Measurements from ENCODE around the gene PCMT1. TPM values are rescaled to one million over a fixed set of nuclear protein-coding genes. Genes with fewer than 3 reads are reported as not detected.
A peak's percentile ranks its signal among the peaks of the same experiment; 100 is the strongest.

PCMT1 gene
- total and polyA plus RNA-seq, 2 of the 13 experiments (the other 11 are each of a cell fraction or from before 2014, with no cell fraction given) = 112 to 169 TPM

DNA sequence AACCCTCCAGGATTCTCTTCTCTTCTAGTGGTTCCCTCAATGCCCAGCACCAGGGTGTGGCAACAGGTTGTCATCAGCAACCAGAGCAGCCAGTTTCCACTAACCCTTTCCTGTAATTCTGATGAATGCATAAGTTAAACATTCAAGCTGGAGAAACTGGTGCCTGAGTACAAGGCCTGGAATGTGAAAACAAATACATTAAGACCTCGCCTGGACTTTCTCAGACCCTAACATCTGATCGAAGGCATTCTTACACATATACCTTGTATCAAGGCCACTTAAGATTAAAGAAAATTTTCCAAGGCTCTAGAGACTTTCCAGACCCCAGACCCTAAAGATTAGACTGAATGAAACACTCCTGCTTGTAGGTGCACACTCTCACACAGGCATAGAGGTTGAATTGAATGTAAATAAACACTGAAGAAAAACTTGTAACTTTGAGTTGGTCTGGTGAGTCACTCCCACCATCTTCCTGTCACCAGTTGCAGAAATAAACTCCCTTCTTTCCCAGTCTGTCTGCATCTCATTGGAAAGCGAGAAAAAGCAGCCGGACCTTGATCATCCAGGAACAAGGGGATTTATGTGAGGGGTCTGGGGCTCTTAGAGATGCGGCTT, 105.6 kb downstream of the PCMT1 start (continued):
- TF ChIP-seq, protein P1, sequence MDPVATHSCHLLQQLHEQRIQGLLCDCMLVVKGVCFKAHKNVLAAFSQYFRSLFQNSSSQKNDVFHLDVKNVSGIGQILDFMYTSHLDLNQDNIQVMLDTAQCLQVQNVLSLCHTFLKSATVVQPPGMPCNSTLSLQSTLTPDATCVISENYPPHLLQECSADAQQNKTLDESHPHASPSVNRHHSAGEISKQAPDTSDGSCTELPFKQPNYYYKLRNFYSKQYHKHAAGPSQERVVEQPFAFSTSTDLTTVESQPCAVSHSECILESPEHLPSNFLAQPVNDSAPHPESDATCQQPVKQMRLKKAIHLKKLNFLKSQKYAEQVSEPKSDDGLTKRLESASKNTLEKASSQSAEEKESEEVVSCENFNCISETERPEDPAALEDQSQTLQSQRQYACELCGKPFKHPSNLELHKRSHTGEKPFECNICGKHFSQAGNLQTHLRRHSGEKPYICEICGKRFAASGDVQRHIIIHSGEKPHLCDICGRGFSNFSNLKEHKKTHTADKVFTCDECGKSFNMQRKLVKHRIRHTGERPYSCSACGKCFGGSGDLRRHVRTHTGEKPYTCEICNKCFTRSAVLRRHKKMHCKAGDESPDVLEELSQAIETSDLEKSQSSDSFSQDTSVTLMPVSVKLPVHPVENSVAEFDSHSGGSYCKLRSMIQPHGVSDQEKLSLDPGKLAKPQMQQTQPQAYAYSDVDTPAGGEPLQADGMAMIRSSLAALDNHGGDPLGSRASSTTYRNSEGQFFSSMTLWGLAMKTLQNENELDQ (CRISPR knock-in tag; IDR thresholded peaks at IDR 0.05; ENCODE audit: borderline replicate concordance) = no peak
- TF ChIP-seq ZNF460 (CRISPR knock-in tag; IDR thresholded peaks at IDR 0.05; ENCODE audit: borderline replicate concordance) (no peak), SAP130 (CRISPR knock-in tag; IDR thresholded peaks at IDR 0.05; ENCODE audit: low read depth) (peak; percentile 66), KLF16 (CRISPR knock-in tag; IDR thresholded peaks at IDR 0.05) (0 out of 4 replicates have a peak, but pooled peaks of 1 of the 2 experiments have one; percentile 17), NFIC (IDR thresholded peaks at IDR 0.05; ENCODE audit: low read length) (no peak), ZBTB8A (CRISPR knock-in tag; IDR thresholded peaks at IDR 0.05; ENCODE audit: borderline replicate concordance, low read depth) (no peak), GATAD1 (CRISPR knock-in tag; IDR thresholded peaks at IDR 0.05) (0 out of 2 replicates have a peak, but pooled peaks have one; percentile 18), ZNF34 (CRISPR knock-in tag; IDR thresholded peaks at IDR 0.05; ENCODE audit: borderline replicate concordance) (no peak), ZNF674 (CRISPR knock-in tag; IDR thresholded peaks at IDR 0.05; ENCODE audit: low read depth) (no peak), SIN3A (IDR thresholded peaks at IDR 0.05; ENCODE audit: borderline replicate concordance, low read depth, low read length) (peak; percentile 48; the same call in 1 of the 2 replicates), MED1 (CRISPR knock-in tag; IDR thresholded peaks at IDR 0.05) (peak; percentile 26; the same call in 1 of the 2 replicates), ASH2L (IDR thresholded peaks at IDR 0.05; ENCODE audit: insufficient read length, low read depth, low read length) (peak; percentile 64), SOX6 (IDR thresholded peaks at IDR 0.05) (no peak), SOX6 (CRISPR knock-in tag; IDR thresholded peaks at IDR 0.05) (peak; percentile 35; the same call in 1 of the 2 replicates), NR2F6 (IDR thresholded peaks at IDR 0.05) (no peak; the same call in 1 of the 2 replicates), NR2F6 (CRISPR knock-in tag; IDR thresholded peaks at IDR 0.05) (peak; percentile 8; the same call in 1 of the 2 replicates), GTF3A (CRISPR knock-in tag; conservative IDR thresholded peaks at IDR 0.05) (no peak), FOSL2 (CRISPR knock-in tag; IDR thresholded peaks at IDR 0.05) (peak; percentile 79), NFKBIZ (CRISPR knock-in tag; IDR thresholded peaks at IDR 0.05) (0 out of 2 replicates have a peak, but pooled peaks have one; percentile 17), FOXP1 (IDR thresholded peaks at IDR 0.05) (no peak), FOXP1 (CRISPR knock-in tag; IDR thresholded peaks at IDR 0.05) (peak; percentile 16; the same call in 1 of the 2 replicates), CREM (IDR thresholded peaks at IDR 0.05) (0 out of 2 replicates have a peak, but pooled peaks have one; percentile 23), CREM (CRISPR knock-in tag; IDR thresholded peaks at IDR 0.05) (no peak), ERF (CRISPR knock-in tag; IDR thresholded peaks at IDR 0.05) (0 out of 2 replicates have a peak, but pooled peaks have one; percentile 35), ZNF670 (CRISPR knock-in tag; IDR thresholded peaks at IDR 0.05; ENCODE audit: borderline replicate concordance) (peak; percentile 58; the same call in 1 of the 2 replicates), SOX13 (IDR thresholded peaks at IDR 0.05) (no peak), SOX13 (CRISPR knock-in tag; conservative IDR thresholded peaks at IDR 0.05 in 1 of 2, IDR thresholded peaks at IDR 0.05 in 1 of 2) (peak in 1 of 2 experiments; percentile 16; a peak in 1 of 4 replicates)
- TF ChIP-seq, protein P2, sequence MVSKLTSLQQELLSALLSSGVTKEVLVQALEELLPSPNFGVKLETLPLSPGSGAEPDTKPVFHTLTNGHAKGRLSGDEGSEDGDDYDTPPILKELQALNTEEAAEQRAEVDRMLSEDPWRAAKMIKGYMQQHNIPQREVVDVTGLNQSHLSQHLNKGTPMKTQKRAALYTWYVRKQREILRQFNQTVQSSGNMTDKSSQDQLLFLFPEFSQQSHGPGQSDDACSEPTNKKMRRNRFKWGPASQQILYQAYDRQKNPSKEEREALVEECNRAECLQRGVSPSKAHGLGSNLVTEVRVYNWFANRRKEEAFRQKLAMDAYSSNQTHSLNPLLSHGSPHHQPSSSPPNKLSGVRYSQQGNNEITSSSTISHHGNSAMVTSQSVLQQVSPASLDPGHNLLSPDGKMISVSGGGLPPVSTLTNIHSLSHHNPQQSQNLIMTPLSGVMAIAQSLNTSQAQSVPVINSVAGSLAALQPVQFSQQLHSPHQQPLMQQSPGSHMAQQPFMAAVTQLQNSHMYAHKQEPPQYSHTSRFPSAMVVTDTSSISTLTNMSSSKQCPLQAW (CRISPR knock-in tag; IDR thresholded peaks at IDR 0.05) = peak; percentile 69; the same call in 1 of the 2 replicates
- TF ChIP-seq, protein P3, sequence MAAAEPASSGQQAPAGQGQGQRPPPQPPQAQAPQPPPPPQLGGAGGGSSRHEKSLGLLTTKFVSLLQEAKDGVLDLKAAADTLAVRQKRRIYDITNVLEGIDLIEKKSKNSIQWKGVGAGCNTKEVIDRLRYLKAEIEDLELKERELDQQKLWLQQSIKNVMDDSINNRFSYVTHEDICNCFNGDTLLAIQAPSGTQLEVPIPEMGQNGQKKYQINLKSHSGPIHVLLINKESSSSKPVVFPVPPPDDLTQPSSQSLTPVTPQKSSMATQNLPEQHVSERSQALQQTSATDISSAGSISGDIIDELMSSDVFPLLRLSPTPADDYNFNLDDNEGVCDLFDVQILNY (CRISPR knock-in tag; conservative IDR thresholded peaks at IDR 0.05) = no peak
